NCI-H146 treated with DMSO at 0.1 percent for 48 hours (cell line): Measurements from ENCODE around the gene UFSP1.
"Not testable (repeated sequence)": the region's sequence is repeated elsewhere in the genome, so short reads cannot be mapped to it uniquely, and the experiment has no call there.

Source experiments
- DNase-seq: peaks from one replicate; lab custom pipeline; 2025; ENCODE audit not compliant: unreplicated experiment; lab: John Stamatoyannopoulos, UW

UFSP1 gene

GRCh38 chr7:100860702-100861615 is 28.6 kb downstream of the UFSP1 start:
- no peak for DNase-seq

GRCh38 chr7:100859856-100860255 is 29.7 kb downstream of the UFSP1 start:
- no peak for DNase-seq

- DNase-seq: no peak
These were observed 32.6 kb downstream of the UFSP1 start for GRCh38 chr7:100856871-100857282.

- no peak for DNase-seq
These were observed 34.0 kb downstream of the UFSP1 start for GRCh38 chr7:100855515-100855914.

- not testable (repeated sequence) for DNase-seq
These were observed 34.6 kb downstream of the UFSP1 start for GRCh38 chr7:100854899-100855298.

GRCh38 chr7:100854146-100854895 is 35.2 kb downstream of the UFSP1 start:
- DNase-seq: no peak

- DNase-seq: peak; percentile 77
These were observed 37.3 kb downstream of the UFSP1 start, which contains the start of gene SLC12A9 for GRCh38 chr7:100852048-100852872. Gene SLC12A9, plus strand, starts transcription at chr7:100852713. Its CDS starts 1,485 bp downstream, at chr7:100854198.

GRCh38 chr7:100847360-100847759 is 42.2 kb downstream of the UFSP1 start:
- DNase-seq: no peak

GRCh38 chr7:100840470-100841100 is 48.9 kb downstream of the UFSP1 start:
- DNase-seq: no peak

- DNase-seq: no peak
These were observed 50.2 kb downstream of the UFSP1 start for GRCh38 chr7:100839361-100839760.
